WTC11 (cell line): ENCODE measurements around the gene ZBTB16. TPM values are rescaled to one million over a fixed set of nuclear protein-coding genes. Genes with fewer than 3 reads are reported as not detected.

Experiments
- ATAC-seq: fragments of 200-7000 bp; cut with Tn5 transposase; 2 replicates; pipeline ENCODE4 v1.10.0; 2021; ENCODE audit warnings: mild to moderate bottlenecking, moderate library complexity
- CTCF ChIA-PET: fragments of 300-600 bp; sonication (Branson Sonifier 250); formaldehyde crosslinking; loops from one replicate; lab custom pipeline; 2021; ENCODE audit warnings: antibody characterized with exemption; lab: Charles Lee
- POLR2A ChIA-PET: fragments of 350-600 bp; sonication (Branson Sonifier 250); formaldehyde crosslinking; loops from one replicate; lab custom pipeline; 2021; ENCODE audit warnings: antibody characterized with exemption; lab: Charles Lee
- DNase-seq: peaks from one replicate; pipeline ENCODE4 v3.0.0; 2021; ENCODE audit warnings: low spot score
- H3K27ac Mint-ChIP-seq: 2 replicates; pipeline ENCODE4 v1.8.0; 2021; ENCODE audit warnings: mixed read lengths
- H3K27me3 Mint-ChIP-seq: 2 replicates; pipeline ENCODE4 v1.8.0; 2021; ENCODE audit warnings: low read depth, mild to moderate bottlenecking, moderate library complexity, mixed read lengths
- H3K36me3 Mint-ChIP-seq: 2 replicates; pipeline ENCODE4 v1.8.0; 2021; ENCODE audit warnings: mixed read lengths
- H3K4me1 Mint-ChIP-seq: 2 replicates; pipeline ENCODE4 v1.8.0; 2022; ENCODE audit warnings: mixed read lengths
- H3K4me3 Mint-ChIP-seq: 2 replicates; pipeline ENCODE4 v1.8.0; 2021; ENCODE audit warnings: mild to moderate bottlenecking, moderate library complexity, mixed read lengths
- H3K9me3 Mint-ChIP-seq: 2 replicates; pipeline ENCODE4 v1.8.0; 2021; ENCODE audit warnings: mixed read lengths
- CREB1 ChIP-seq: sonication (generic); formaldehyde crosslinking; IDR thresholded peaks from 2 replicates; pipeline ENCODE4 v1.8.0; 2023; ENCODE audit warnings: mild to moderate bottlenecking, missing genetic modification reagents
- ELF4 ChIP-seq: sonication (generic); formaldehyde crosslinking; IDR thresholded peaks from 2 replicates; pipeline ENCODE4 v1.8.1; 2022; ENCODE audit warnings: low read depth, mild to moderate bottlenecking, moderate library complexity, missing genetic modification reagents
- ETV6 ChIP-seq: sonication (generic); formaldehyde crosslinking; IDR thresholded peaks from 2 replicates; pipeline ENCODE4 v1.8.1; 2022; ENCODE audit warnings: mild to moderate bottlenecking, missing genetic modification reagents
- GRHL2 ChIP-seq: fragments of 250-450 bp; sonication (Bioruptor Pico); IDR thresholded peaks from 2 replicates; pipeline ENCODE4 v1.8.0; 2022; ENCODE audit warnings: mild to moderate bottlenecking, moderate library complexity; ENCODE audit not compliant: insufficient replicate concordance, severe bottlenecking
- JAZF1 ChIP-seq: fragments of 250-450 bp; sonication (Bioruptor Pico); IDR thresholded peaks from 2 replicates; pipeline ENCODE4 v1.9.0; 2021; ENCODE audit warnings: moderate library complexity, mild to moderate bottlenecking, inconsistent platforms
- JUN ChIP-seq: sonication (generic); formaldehyde crosslinking; IDR thresholded peaks from 2 replicates; pipeline ENCODE4 v1.8.0; 2023; ENCODE audit warnings: mild to moderate bottlenecking, missing genetic modification reagents
- NFE2L1 ChIP-seq: sonication (generic); formaldehyde crosslinking; IDR thresholded peaks from 2 replicates; pipeline ENCODE4 v1.8.1; 2023; ENCODE audit warnings: missing genetic modification reagents
- NR2C2 ChIP-seq: sonication (generic); formaldehyde crosslinking; IDR thresholded peaks from 2 replicates; pipeline ENCODE4 v1.8.0; 2022; ENCODE audit warnings: mild to moderate bottlenecking, missing genetic modification reagents
- RORB ChIP-seq: fragments of 250-450 bp; sonication (Bioruptor Pico); IDR thresholded peaks from 2 replicates; pipeline ENCODE4 v1.9.0; 2021; ENCODE audit warnings: mild to moderate bottlenecking
- SMAD3 ChIP-seq: sonication (generic); formaldehyde crosslinking; IDR thresholded peaks from 2 replicates; pipeline ENCODE4 v1.8.0; 2022; ENCODE audit warnings: missing genetic modification reagents, mild to moderate bottlenecking, borderline replicate concordance
- SMAD4 ChIP-seq: sonication (generic); formaldehyde crosslinking; IDR thresholded peaks from 2 replicates; pipeline ENCODE4 v1.8.0; 2022; ENCODE audit warnings: mild to moderate bottlenecking, missing genetic modification reagents
- TCF7 ChIP-seq: sonication (generic); formaldehyde crosslinking; IDR thresholded peaks from 2 replicates; pipeline ENCODE4 v1.8.0; 2022; ENCODE audit warnings: mild to moderate bottlenecking, low read depth, missing genetic modification reagents, moderate library complexity
- TEAD1 ChIP-seq: sonication (generic); formaldehyde crosslinking; IDR thresholded peaks from 2 replicates; pipeline ENCODE4 v1.8.0; 2022; ENCODE audit warnings: mild to moderate bottlenecking, missing genetic modification reagents
- ZNF396 ChIP-seq: fragments of 250-450 bp; sonication (Bioruptor Pico); IDR thresholded peaks from 2 replicates; pipeline ENCODE4 v1.8.0; 2021; ENCODE audit warnings: mild to moderate bottlenecking, moderate library complexity, borderline replicate concordance
- total RNA-seq: library from RNA; stranded (reverse); gene quantifications from 3 replicates; pipeline ENCODE4 v1.2.3, GENCODE V29; 2021
- TF ChIP-seq, protein P1 (sequence below): sonication (generic); formaldehyde crosslinking; IDR thresholded peaks from 2 replicates; pipeline ENCODE4 v1.8.1; 2022; ENCODE audit warnings: low read depth, missing genetic modification reagents, borderline replicate concordance
- TF ChIP-seq, protein P2 (sequence below): fragments of 250-450 bp; sonication (Bioruptor Pico); conservative IDR thresholded peaks from 2 replicates; pipeline ENCODE4 v1.9.0; 2021; ENCODE audit warnings: mild to moderate bottlenecking
- TF ChIP-seq, protein P3 (sequence below): sonication (generic); formaldehyde crosslinking; IDR thresholded peaks from 2 replicates; pipeline ENCODE4 v1.8.1; 2022; ENCODE audit warnings: missing genetic modification reagents, borderline replicate concordance
- TF ChIP-seq, protein P4 (sequence below): fragments of 250-450 bp; sonication (Bioruptor Pico); IDR thresholded peaks from 2 replicates; pipeline ENCODE4 v1.9.0; 2021; ENCODE audit warnings: mild to moderate bottlenecking
- TF ChIP-seq, protein P5 (sequence below): fragments of 250-450 bp; sonication (Bioruptor Pico); IDR thresholded peaks from 2 replicates; pipeline ENCODE4 v1.8.0; 2021; ENCODE audit warnings: mild to moderate bottlenecking
- TF ChIP-seq, protein P6 (sequence below): fragments of 250-450 bp; sonication (Bioruptor Pico); IDR thresholded peaks from 2 replicates; pipeline ENCODE4 v2.1.2; 2022; ENCODE audit warnings: mild to moderate bottlenecking, moderate library complexity
- TF ChIP-seq, protein P7 (sequence below): fragments of 250-450 bp; sonication (Bioruptor Pico); IDR thresholded peaks from 2 replicates; pipeline ENCODE4 v1.9.0; 2021; ENCODE audit warnings: moderate library complexity, mild to moderate bottlenecking, inconsistent platforms, borderline replicate concordance
- TF ChIP-seq, protein P8 (sequence below): sonication (generic); formaldehyde crosslinking; IDR thresholded peaks from 2 replicates; pipeline ENCODE4 v1.8.1; 2023; ENCODE audit warnings: mild to moderate bottlenecking, moderate library complexity, missing genetic modification reagents

The ZBTB16 gene
- total RNA-seq, 1 experiment from 2014 or later, result 0.57 TPM

DNA sequence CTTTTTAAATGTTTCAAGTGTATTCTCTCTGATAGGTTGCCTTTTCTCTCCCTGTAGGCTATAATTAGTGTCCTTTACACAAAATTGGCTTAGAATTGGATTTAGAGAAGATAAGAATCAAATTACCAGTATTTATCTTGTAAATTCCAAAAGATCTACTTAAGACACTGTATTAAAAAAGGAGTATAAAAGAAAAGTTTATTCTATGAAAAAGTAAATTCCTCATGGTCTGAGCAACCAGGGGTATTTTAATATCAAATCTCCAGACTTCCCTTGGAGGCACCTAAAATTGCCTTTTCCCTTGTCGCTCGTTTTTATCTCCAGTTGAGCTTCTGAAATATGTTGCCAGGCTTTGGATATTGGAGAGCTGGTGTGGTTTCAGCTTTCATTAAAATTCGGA is 36.4 kb downstream of the ZBTB16 start (continued):
- TF ChIP-seq, protein P1, sequence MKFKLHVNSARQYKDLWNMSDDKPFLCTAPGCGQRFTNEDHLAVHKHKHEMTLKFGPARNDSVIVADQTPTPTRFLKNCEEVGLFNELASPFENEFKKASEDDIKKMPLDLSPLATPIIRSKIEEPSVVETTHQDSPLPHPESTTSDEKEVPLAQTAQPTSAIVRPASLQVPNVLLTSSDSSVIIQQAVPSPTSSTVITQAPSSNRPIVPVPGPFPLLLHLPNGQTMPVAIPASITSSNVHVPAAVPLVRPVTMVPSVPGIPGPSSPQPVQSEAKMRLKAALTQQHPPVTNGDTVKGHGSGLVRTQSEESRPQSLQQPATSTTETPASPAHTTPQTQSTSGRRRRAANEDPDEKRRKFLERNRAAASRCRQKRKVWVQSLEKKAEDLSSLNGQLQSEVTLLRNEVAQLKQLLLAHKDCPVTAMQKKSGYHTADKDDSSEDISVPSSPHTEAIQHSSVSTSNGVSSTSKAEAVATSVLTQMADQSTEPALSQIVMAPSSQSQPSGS (CRISPR knock-in tag), result no peak
- TF ChIP-seq ELF4 (CRISPR knock-in tag) (no peak), SMAD4 (CRISPR knock-in tag) (no peak), SMAD3 (CRISPR knock-in tag) (no peak), ZNF396 (CRISPR knock-in tag) (no peak), NFE2L1 (no peak)
- TF ChIP-seq, protein P2, sequence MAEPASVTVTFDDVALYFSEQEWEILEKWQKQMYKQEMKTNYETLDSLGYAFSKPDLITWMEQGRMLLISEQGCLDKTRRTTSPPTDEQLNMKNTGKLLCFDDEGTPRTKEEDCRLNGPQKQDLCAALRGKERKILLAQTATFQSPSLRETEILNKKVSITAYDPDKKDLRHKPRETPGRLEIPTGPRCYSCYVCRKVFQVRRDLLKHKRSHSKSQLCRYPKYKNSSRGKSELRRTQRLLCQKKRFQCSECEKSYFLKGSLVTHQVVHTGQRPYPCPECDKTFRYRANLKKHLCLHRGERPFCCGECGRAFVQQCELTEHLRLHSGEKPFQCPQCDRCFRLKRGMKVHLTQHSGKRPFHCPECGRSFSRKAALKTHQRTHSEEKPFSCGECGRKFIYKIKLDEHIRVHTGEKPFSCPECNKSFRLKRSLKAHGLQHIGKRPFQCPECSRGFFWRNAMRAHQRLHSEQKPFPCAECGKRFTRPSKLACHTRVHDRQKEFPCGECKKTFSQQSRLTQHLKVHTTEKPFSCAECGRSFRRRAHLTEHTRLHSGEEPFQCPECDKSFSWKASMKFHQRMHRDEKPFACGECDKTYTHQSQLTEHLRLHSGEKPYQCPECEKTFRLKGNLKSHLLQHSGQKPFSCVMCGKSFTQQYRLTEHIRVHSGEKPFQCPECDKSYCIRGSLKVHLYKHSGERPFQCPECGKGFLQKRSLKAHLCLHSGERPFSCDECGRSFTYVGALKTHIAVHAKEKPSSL, result no peak

DNA sequence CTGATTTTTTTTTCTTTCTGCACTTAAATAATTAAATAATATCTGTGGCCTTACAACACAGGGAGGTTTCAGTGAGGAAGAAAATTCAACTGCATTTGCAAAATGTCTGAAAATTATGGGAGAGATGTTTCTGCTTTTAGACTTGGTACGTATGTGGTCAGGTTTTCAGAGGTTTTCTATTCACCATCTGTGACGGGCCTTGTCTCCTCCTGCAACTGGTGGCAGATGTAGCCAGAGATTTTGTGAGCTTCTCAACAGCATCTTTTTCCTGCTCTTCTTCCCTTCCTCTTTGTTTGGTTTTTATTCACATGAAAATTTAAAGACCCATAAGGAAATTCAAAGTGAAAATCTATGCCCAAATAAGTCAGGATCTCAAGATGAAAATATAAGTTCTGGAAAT is 38.3 kb downstream of the ZBTB16 start:
- H3K27me3 Mint-ChIP-seq, result no peaks in the 10 kb centered on the region
- ChIA-PET POLR2A (no interaction called here), CTCF (no interaction called here)
- H3K4me1 Mint-ChIP-seq, result peaks cover 7% of the 10 kb centered on the region; the same call in 1 of the 2 replicates
- no peak for TF ChIP-seq RORB (CRISPR knock-in tag)
- TF ChIP-seq, protein P3, sequence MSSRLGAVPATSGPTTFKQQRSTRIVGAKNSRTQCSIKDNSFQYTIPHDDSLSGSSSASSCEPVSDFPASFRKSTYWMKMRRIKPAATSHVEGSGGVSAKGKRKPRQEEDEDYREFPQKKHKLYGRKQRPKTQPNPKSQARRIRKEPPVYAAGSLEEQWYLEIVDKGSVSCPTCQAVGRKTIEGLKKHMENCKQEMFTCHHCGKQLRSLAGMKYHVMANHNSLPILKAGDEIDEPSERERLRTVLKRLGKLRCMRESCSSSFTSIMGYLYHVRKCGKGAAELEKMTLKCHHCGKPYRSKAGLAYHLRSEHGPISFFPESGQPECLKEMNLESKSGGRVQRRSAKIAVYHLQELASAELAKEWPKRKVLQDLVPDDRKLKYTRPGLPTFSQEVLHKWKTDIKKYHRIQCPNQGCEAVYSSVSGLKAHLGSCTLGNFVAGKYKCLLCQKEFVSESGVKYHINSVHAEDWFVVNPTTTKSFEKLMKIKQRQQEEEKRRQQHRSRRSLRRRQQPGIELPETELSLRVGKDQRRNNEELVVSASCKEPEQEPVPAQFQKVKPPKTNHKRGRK (CRISPR knock-in tag), result no peak
- TF ChIP-seq, protein P4, sequence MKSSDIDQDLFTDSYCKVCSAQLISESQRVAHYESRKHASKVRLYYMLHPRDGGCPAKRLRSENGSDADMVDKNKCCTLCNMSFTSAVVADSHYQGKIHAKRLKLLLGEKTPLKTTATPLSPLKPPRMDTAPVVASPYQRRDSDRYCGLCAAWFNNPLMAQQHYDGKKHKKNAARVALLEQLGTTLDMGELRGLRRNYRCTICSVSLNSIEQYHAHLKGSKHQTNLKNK (CRISPR knock-in tag), result no peak
- no peak for TF ChIP-seq CREB1 (CRISPR knock-in tag)
- TF ChIP-seq GRHL2 (CRISPR knock-in tag), result no peak
- no peak for TF ChIP-seq NR2C2 (CRISPR knock-in tag)
- TF ChIP-seq ETV6 (CRISPR knock-in tag), result no peak
- TF ChIP-seq, protein P5, sequence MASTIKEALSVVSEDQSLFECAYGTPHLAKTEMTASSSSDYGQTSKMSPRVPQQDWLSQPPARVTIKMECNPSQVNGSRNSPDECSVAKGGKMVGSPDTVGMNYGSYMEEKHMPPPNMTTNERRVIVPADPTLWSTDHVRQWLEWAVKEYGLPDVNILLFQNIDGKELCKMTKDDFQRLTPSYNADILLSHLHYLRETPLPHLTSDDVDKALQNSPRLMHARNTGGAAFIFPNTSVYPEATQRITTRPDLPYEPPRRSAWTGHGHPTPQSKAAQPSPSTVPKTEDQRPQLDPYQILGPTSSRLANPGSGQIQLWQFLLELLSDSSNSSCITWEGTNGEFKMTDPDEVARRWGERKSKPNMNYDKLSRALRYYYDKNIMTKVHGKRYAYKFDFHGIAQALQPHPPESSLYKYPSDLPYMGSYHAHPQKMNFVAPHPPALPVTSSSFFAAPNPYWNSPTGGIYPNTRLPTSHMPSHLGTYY (CRISPR knock-in tag), result no peak
- TF ChIP-seq SMAD3 (CRISPR knock-in tag), result no peak
- TF ChIP-seq JUN (CRISPR knock-in tag), result no peak
- ATAC-seq (no peak), DNase-seq (no peak)
- H3K36me3 Mint-ChIP-seq, result no peaks in the 10 kb centered on the region
- H3K4me3 Mint-ChIP-seq, result no peak overlapping the region
- no peak overlapping the region for H3K27ac Mint-ChIP-seq
- no peaks in the 10 kb centered on the region for H3K9me3 Mint-ChIP-seq

DNA sequence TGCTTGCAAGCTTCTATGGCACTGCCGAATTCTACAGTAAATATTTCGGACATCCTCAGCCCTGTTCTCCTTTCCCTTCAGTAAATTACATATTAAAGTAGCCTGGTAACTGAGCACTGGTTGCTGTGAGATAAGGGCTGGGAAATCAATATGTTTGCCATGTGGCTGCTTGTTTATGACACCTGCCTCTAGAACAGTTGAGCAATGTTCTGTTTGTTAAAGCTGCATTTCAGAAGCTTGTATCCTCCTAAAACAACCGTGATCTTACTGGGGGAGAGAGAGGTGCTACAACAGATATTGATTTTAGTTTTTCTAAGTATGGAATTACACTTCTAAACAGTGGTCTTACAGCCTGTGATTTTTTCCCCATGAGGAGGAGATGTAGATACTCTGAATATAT is 39.4 kb downstream of the ZBTB16 start:
- POLR2A ChIA-PET, result no interaction called here
- no peak for TF ChIP-seq JAZF1 (CRISPR knock-in tag)
- TF ChIP-seq, protein P6, sequence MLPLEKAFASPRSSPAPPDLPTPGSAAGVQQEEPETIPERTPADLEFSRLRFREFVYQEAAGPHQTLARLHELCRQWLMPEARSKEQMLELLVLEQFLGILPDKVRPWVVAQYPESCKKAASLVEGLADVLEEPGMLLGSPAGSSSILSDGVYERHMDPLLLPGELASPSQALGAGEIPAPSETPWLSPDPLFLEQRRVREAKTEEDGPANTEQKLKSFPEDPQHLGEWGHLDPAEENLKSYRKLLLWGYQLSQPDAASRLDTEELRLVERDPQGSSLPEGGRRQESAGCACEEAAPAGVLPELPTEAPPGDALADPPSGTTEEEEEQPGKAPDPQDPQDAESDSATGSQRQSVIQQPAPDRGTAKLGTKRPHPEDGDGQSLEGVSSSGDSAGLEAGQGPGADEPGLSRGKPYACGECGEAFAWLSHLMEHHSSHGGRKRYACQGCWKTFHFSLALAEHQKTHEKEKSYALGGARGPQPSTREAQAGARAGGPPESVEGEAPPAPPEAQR (CRISPR knock-in tag), result no peak
- TF ChIP-seq, protein P7, sequence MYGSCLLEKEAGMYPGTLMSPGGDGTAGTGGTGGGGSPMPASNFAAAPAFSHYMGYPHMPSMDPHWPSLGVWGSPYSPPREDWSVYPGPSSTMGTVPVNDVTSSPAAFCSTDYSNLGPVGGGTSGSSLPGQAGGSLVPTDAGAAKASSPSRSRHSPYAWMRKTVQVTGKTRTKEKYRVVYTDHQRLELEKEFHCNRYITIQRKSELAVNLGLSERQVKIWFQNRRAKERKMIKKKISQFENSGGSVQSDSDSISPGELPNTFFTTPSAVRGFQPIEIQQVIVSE (CRISPR knock-in tag), result no peak
- TF ChIP-seq TEAD1 (CRISPR knock-in tag), result no peak
- TF ChIP-seq, protein P8, sequence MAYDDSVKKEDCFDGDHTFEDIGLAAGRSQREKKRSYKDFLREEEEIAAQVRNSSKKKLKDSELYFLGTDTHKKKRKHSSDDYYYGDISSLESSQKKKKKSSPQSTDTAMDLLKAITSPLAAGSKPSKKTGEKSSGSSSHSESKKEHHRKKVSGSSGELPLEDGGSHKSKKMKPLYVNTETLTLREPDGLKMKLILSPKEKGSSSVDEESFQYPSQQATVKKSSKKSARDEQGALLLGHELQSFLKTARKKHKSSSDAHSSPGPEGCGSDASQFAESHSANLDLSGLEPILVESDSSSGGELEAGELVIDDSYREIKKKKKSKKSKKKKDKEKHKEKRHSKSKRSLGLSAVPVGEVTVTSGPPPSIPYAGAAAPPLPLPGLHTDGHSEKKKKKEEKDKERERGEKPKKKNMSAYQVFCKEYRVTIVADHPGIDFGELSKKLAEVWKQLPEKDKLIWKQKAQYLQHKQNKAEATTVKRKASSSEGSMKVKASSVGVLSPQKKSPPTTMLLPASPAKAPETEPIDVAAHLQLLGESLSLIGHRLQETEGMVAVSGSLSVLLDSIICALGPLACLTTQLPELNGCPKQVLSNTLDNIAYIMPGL, result no peak
- TF ChIP-seq TCF7 (CRISPR knock-in tag), result no peak
- TF ChIP-seq, all 79 proteins: peak for 0
- Mint-ChIP-seq H3K9me3 (no peaks in the 10 kb centered on the region), H3K36me3 (no peaks in the 10 kb centered on the region), H3K27me3 (no peaks in the 10 kb centered on the region), H3K27ac (no peak overlapping the region), H3K4me3 (no peak overlapping the region), H3K4me1 (peaks cover 7% of the 10 kb centered on the region; the same call in 1 of the 2 replicates)
- DNase-seq, result no peak
- ATAC-seq, result no peak
- CTCF ChIA-PET, result interaction anchor here (0.5 to 1.2 kb wide), 3 partner anchors 13 to 113 kb away, joined by 3 to 4 read pairs (median 3); no protein-coding TSS in a partner anchor
